Subcutaneous adipose tissue (tissue), 4 donors: Measurements from ENCODE around the gene KCNQ5. TPM values are rescaled to one million over a fixed set of nuclear protein-coding genes. Genes with fewer than 3 reads are reported as not detected.

Experiments
- CTCF ChIP-seq: fragments of 450-650 bp; IDR thresholded peaks from one replicate; pipeline ENCODE4 v1.5.1; 2016; ENCODE audit warnings: low read depth, mild to moderate bottlenecking, control low read depth, antibody characterized with exemption, moderate library complexity
- total RNA-seq, 4 donors: library from RNA; depleted of rRNA; stranded (reverse); fragments of >200 nt; gene quantifications; one replicate each; pipeline ENCODE4 v1.1.0, GENCODE V29; 2016

Gene KCNQ5
- total RNA-seq, 4 donors from 2014 or later: 0.17 TPM; not detected in 3

DNA sequence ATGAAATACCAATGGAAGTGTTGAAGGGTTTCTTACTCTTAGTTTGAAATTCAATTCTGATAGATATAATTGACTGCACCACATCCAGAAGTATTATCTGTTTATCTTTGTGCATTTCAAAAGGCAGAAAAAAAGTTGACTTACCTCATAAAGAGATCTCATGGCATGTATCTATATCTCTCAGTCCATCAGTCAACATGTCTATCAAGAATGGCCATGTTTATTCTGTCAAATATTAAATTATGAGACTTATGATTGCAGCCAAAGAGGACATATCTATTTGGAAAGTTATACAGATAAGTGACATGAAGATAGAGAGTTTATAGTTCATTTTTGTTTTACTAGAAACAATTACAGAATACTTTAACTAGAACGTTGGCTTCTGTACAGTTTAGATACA lies 325.7 kb downstream of the KCNQ5 start:
- no peak for TF ChIP-seq CTCF

GRCh38 chr6:72948153-72948552 lies 326.3 kb downstream of the KCNQ5 start:
- TF ChIP-seq CTCF: no peak

GRCh38 chr6:72950114-72950860 lies 328.4 kb downstream of the KCNQ5 start:
- TF ChIP-seq CTCF: no peak

GRCh38 chr6:72952808-72953630 lies 331.2 kb downstream of the KCNQ5 start:
- TF ChIP-seq CTCF: no peak

- TF ChIP-seq CTCF: no peak
These were observed 332.1 kb downstream of the KCNQ5 start for GRCh38 chr6:72953971-72954381.

DNA sequence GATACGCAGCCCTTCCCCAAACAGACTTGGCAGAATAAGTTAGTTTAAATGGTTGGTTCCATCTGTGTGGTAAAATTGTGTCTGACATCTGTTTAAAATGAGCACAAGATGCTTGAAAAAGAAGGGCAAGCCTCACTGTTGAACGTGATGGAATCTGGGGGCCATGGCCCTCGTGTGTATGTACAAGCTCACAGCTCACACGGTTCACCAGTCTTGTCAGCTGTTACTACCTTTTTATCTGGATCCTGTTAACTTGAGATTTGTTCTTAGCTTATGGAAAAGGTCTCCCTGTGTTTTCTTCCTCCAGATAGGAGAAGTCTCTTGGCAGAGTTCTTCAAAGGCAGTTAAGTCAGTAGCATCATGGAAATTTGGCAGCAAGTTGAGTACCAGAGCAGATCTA lies 332.9 kb downstream of the KCNQ5 start:
- no peak for TF ChIP-seq CTCF

- TF ChIP-seq CTCF: no peak
These were observed 333.8 kb downstream of the KCNQ5 start for GRCh38 chr6:72955666-72956065.
